ENCODE measurements around the gene GSC.
"Not testable (repeated sequence)": the region's sequence is repeated elsewhere in the genome, so short reads cannot be mapped to it uniquely, and the experiment has no call there.

The GSC gene

GRCh38 chr14:94767321-94767878 is 2.5 kb downstream of the GSC start:
- no peak overlapping the region for H3K4me3 ChIP-seq (ENCODE audit: low read length)
- TF ChIP-seq ZNF274 (IDR thresholded peaks at IDR 0.05; ENCODE audit: low read depth, low read length), result no peak

GRCh38 chr14:94764573-94764972 is 5.3 kb downstream of the GSC start:
- no peak for TF ChIP-seq ZNF274 (IDR thresholded peaks at IDR 0.05; ENCODE audit: low read depth, low read length)

DNA sequence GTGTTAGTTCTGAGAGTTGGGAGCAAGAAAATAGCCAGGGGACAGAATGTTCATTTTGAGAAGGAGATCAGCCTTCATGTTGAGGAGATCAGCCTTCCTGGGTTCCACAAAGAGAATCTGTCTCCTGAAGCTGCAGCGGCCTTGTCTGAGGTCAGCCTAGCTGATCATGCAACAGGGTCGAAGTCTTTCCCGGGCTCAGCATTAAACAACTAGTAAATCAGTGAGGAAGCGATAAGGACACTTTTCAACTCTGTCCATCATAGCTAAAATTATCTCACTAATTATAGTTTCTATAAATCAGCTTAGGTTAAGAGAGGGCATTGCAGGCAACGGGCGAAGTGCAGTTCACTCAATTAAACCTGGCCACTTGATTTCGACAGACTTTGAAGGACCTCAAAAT is 7.5 kb downstream of the GSC start:
- no peak for TF ChIP-seq ZNF274 (IDR thresholded peaks at IDR 0.05; ENCODE audit: low read depth, low read length)

More at GRCh38 chr14:94764573-94764972, 5.3 kb downstream of the GSC start:
- no peak overlapping the region for H3K4me3 ChIP-seq (ENCODE audit: low read length)

DNA sequence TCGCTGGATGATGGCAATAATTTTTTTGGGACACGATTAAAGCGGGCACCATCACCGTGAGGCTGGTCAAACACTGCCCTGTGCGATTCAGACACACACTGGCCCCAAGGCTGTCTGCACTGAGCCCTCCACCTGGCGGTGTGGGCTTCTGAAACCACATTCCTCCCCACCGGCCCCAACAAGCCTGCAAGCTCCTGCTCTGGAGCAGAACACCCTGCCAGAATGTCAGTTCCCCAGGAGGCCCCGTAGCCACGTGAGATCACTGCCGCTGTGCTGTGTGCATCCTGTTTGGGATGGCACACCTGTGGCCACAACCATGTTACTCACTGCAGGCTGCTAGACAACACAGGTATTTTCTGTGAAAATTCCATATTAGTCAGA is 7.9 kb downstream of the GSC start:
- TF ChIP-seq ZNF274 (IDR thresholded peaks at IDR 0.05; ENCODE audit: low read depth, low read length), result no peak
- no peak overlapping the region for H3K4me3 ChIP-seq (ENCODE audit: low read length)

More for the DNA sequence above, 7.5 kb downstream of the GSC start:
- H3K4me3 ChIP-seq (ENCODE audit: low read length), result no peak overlapping the region

GRCh38 chr14:94761348-94761996 is 8.4 kb downstream of the GSC start:
- H3K4me3 ChIP-seq (ENCODE audit: low read length), result no peak overlapping the region
- TF ChIP-seq ZNF274 (IDR thresholded peaks at IDR 0.05; ENCODE audit: low read depth, low read length), result no peak

GRCh38 chr14:94756310-94756882 is 13.5 kb downstream of the GSC start:
- TF ChIP-seq ZNF274 (IDR thresholded peaks at IDR 0.05; ENCODE audit: low read depth, low read length), result no peak
- no peak overlapping the region for H3K4me3 ChIP-seq (ENCODE audit: low read length)

- no peak overlapping the region for H3K4me3 ChIP-seq (ENCODE audit: low read length)
- TF ChIP-seq ZNF274 (IDR thresholded peaks at IDR 0.05; ENCODE audit: low read depth, low read length), result no peak
Observed at GRCh38 chr14:94754391-94754942, 15.4 kb downstream of the GSC start.

- no peak overlapping the region for H3K4me3 ChIP-seq (ENCODE audit: low read length)
- TF ChIP-seq ZNF274 (IDR thresholded peaks at IDR 0.05; ENCODE audit: low read depth, low read length), result no peak
Observed at GRCh38 chr14:94752591-94753436, 17.1 kb downstream of the GSC start.

GRCh38 chr14:94751956-94752355 is 18.0 kb downstream of the GSC start:
- no peak for TF ChIP-seq ZNF274 (IDR thresholded peaks at IDR 0.05; ENCODE audit: low read depth, low read length)

DNA sequence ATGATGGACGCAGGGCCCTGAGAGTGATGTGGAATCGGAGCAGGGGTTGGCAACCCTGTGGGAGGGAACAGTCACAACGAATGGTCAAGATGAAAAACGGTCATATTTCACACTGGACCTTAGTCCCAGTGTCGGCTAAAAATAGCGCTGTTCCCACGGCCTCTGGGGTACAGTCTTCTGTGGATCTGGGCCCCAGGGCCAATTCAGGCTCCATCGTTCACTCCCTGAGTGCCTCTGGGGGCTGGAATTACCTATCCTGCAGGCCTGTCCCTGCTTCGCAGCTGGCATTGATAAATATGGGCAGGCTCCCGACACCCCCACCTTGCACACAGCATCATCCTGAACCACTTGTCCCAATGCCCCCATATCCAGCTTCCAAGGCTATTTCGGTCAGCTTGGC is 18.6 kb downstream of the GSC start:
- no peak for TF ChIP-seq ZNF274 (IDR thresholded peaks at IDR 0.05; ENCODE audit: low read depth, low read length)
- no peak overlapping the region for H3K4me3 ChIP-seq (ENCODE audit: low read length)

More at GRCh38 chr14:94751956-94752355, 18.0 kb downstream of the GSC start:
- H3K4me3 ChIP-seq (ENCODE audit: low read length), result no peak overlapping the region

DNA sequence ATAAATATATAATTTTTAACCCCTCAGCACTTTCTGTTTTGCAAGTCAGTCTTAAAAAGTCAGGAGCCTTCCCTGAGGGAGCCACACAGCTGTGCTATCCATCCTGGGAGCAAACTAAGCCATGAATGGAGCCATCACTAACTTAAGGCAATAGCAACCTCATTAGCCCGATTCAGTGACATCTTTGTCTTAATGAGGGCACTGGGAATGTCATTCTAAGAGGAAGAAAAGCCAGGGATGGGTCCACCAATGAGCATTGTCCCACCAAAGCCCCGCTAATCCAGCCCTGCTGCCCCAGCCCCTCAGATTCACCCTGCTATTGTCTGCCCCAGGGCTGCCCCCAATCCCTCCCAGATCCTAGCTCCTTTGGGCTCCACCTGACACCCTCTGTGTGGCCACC is 19.5 kb downstream of the GSC start:
- TF ChIP-seq ZNF274 (IDR thresholded peaks at IDR 0.05; ENCODE audit: low read depth, low read length), result no peak
- no peak overlapping the region for H3K4me3 ChIP-seq (ENCODE audit: low read length)

GRCh38 chr14:94748667-94749347 is 21.1 kb downstream of the GSC start:
- no peak for TF ChIP-seq ZNF274 (IDR thresholded peaks at IDR 0.05; ENCODE audit: low read depth, low read length)
- H3K4me3 ChIP-seq (ENCODE audit: low read length), result no peak overlapping the region

DNA sequence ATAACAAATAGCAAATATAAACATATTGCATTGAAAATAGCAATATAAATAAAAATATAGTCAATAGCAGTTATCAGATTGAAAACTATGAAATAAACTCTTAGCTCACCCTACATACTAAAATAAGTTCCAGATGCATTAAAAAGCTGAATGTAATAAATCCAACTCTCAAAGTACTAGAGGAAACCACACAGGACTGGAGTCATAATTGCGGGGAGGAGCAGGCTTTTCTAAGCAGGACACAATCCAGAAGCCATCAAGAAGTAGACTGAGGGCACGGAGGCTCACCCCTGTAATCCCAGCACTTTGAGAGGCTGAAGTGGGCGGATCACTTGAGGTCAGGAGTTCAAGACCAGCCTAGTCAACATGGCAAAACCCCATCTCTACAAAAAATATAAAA is 22.2 kb downstream of the GSC start:
- no peak for TF ChIP-seq ZNF274 (IDR thresholded peaks at IDR 0.05; ENCODE audit: low read depth, low read length)
- no peak overlapping the region for H3K4me3 ChIP-seq (ENCODE audit: low read length)

DNA sequence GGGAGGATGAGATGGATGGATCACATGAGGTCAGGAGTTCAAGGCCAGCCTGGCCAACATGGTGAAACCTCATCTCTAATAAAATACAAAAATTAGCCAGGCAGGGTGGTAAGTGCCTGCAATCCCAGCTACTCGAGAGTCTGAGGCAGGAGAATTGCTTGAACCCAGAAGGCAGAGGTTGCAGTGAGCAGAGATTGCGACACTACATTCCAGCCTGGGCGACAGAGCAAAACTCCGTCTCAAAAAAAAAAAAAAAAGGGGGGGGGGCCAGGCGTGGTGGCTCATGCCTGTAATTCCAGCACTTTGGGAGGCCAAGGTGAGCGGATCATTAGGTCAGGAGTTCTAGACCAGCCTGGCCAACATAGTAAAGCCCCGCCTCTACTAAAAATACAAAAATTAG is 22.8 kb downstream of the GSC start:
- not testable (repeated sequence) for H3K4me3 ChIP-seq (ENCODE audit: low read length)

Measured in GM08714 (cell line).